DOHH2 (cell line): ENCODE data around the gene SPIRE1.

Experiments
- CTCF ChIP-seq: fragments of 200-600 bp; sonication (generic); IDR thresholded peaks from one replicate; pipeline ENCODE4 v1.5.1; 2014; ENCODE audit warnings: antibody characterized with exemption, mild to moderate bottlenecking, low read depth, low read length; ENCODE audit not compliant: poor library complexity, severe bottlenecking
- EZH2phosphoT487 ChIP-seq: fragments of 200-600 bp; sonication (generic); IDR thresholded peaks from 2 replicates; pipeline ENCODE4 v1.6.1; 2017; ENCODE audit warnings: borderline replicate concordance, mild to moderate bottlenecking, antibody characterized with exemption, low read length, moderate library complexity, mixed read lengths

DNA sequence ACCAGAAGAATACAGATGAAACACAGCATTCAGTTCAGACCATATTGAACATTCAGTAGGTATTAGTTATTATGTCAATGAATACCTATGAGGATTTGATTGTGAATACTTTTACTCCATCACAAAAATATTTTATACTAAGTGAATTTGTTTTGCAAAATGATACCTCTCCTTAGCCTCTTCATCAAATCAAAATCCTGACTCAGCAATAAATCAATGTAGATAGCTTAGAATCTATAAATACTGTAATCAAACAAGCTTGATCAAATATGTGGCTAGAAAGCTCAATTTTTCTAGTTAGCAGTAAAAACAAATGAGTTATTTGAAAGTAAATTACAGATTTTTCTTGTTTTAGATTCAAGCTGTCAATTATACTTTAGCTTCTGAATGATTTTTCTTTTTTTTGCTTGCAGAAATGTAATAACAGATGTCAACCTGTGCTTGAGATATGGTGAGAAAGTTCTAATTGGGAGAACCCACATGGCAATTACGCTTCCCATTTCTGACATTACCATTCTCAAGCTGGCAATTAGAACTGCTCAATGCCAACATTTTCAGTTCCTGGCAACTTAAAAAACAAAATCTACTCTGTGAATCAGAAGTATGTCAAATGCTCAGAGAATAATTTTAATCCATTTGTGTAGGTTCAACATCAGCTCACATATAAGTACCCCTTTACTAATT is 140.6 kb downstream of the SPIRE1 start:
- TF ChIP-seq CTCF (no peak), EZH2phosphoT487 (no peak)
